GM23338 (cell line): ENCODE measurements around the gene TXNRD3. TPM values are rescaled to one million over a fixed set of nuclear protein-coding genes. Genes with fewer than 3 reads are reported as not detected.

Experiments used
- ATAC-seq: fragments of 200-7000 bp; cut with Tn5 transposase; 3 replicates; pipeline ENCODE4 v1.9.1; 2020
- DNase-seq: peaks from one replicate; pipeline ENCODE4 v3.0.0-alpha.2; 2015; ENCODE audit warnings: low spot score
- H2AFZ ChIP-seq: fragments of 200-600 bp; sonication (generic); 2 replicates; pipeline ENCODE4 v1.8.0; 2016; ENCODE audit warnings: antibody characterized with exemption, mild to moderate bottlenecking, moderate library complexity
- H3F3A ChIP-seq: fragments of 200-600 bp; sonication (generic); replicated peaks from 2 replicates; pipeline ENCODE4 v1.8.0; 2017; ENCODE audit warnings: antibody characterized with exemption, mixed run types, low read depth
- H3K27ac ChIP-seq: fragments of 200-600 bp; sonication (generic); 2 replicates; pipeline ENCODE4 v1.6.1; 2016; ENCODE audit warnings: low read depth
- H3K27me3 ChIP-seq: fragments of 200-600 bp; sonication (generic); 2 replicates; pipeline ENCODE4 v1.8.0; 2016; ENCODE audit warnings: mild to moderate bottlenecking, mixed run types, moderate library complexity; ENCODE audit not compliant: insufficient read depth
- H3K36me3 ChIP-seq: fragments of 200-600 bp; sonication (generic); 2 replicates; pipeline ENCODE4 v1.8.0; 2016; ENCODE audit warnings: mild to moderate bottlenecking; ENCODE audit not compliant: insufficient read depth
- H3K4me1 ChIP-seq: fragments of 200-600 bp; sonication (generic); 2 replicates; pipeline ENCODE4 v1.8.0; 2016; ENCODE audit warnings: mild to moderate bottlenecking, moderate library complexity; ENCODE audit not compliant: insufficient read depth
- H3K4me2 ChIP-seq: fragments of 200-600 bp; sonication (generic); 2 replicates; pipeline ENCODE4 v1.7.1; 2017; ENCODE audit warnings: mixed run types
- H3K4me3 ChIP-seq: fragments of 200-600 bp; sonication (generic); 2 replicates; pipeline ENCODE4 v1.6.1; 2016; ENCODE audit warnings: mixed run types
- H3K79me2 ChIP-seq: fragments of 200-600 bp; sonication (generic); replicated peaks from 2 replicates; pipeline ENCODE4 v1.8.0; 2017; ENCODE audit warnings: mild to moderate bottlenecking; ENCODE audit not compliant: insufficient read depth
- H3K9me2 ChIP-seq: fragments of 200-600 bp; sonication (generic); 2 replicates; pipeline ENCODE4 v1.8.0; 2017; ENCODE audit not compliant: insufficient read depth
- H4K20me1 ChIP-seq: fragments of 200-600 bp; sonication (generic); replicated peaks from 2 replicates; pipeline ENCODE4 v1.8.0; 2017; ENCODE audit warnings: mild to moderate bottlenecking; ENCODE audit not compliant: insufficient read depth
- H3K27ac Mint-ChIP-seq: 2 replicates; pipeline ENCODE4 v1.8.0; 2020; ENCODE audit warnings: inconsistent platforms, mild to moderate bottlenecking, moderate library complexity, mixed read lengths
- H3K27me3 Mint-ChIP-seq: 3 replicates; pipeline ENCODE4 v1.8.0; 2022; ENCODE audit warnings: low read depth, mild to moderate bottlenecking, moderate library complexity, mixed read lengths, inconsistent platforms; ENCODE audit not compliant: insufficient read depth, poor library complexity
- H3K36me3 Mint-ChIP-seq: 3 replicates; pipeline ENCODE4 v1.8.0; 2021; ENCODE audit warnings: low read depth, mild to moderate bottlenecking, inconsistent platforms, moderate library complexity, mixed read lengths
- H3K4me1 Mint-ChIP-seq: 3 replicates; pipeline ENCODE4 v1.8.0; 2020; ENCODE audit warnings: mild to moderate bottlenecking, inconsistent platforms, mixed read lengths
- H3K4me3 Mint-ChIP-seq: 3 replicates; pipeline ENCODE4 v1.8.0; 2021; ENCODE audit warnings: moderate library complexity, mild to moderate bottlenecking, inconsistent platforms, mixed read lengths
- H3K9me3 Mint-ChIP-seq: 3 replicates; pipeline ENCODE4 v1.8.0; 2020; ENCODE audit warnings: moderate library complexity, mild to moderate bottlenecking, inconsistent platforms, mixed read lengths
- NANOG ChIP-seq: IDR thresholded peaks from 2 replicates; pipeline ENCODE4 v1.6.1; 2016; ENCODE audit warnings: antibody characterized with exemption, borderline replicate concordance
- POLR2AphosphoS5 ChIP-seq: IDR thresholded peaks from 2 replicates; pipeline ENCODE4 v1.6.1; 2016; ENCODE audit warnings: antibody characterized with exemption, low read depth
- ZNF114 ChIP-seq: fragments of 250-450 bp; sonication (Bioruptor Pico); IDR thresholded peaks from 2 replicates; pipeline ENCODE4 v1.5.0; 2020; ENCODE audit warnings: mild to moderate bottlenecking, moderate library complexity
- polyA plus RNA-seq: library from polyadenylated mRNA; unstranded; fragments of >200 nt; fragmentation: Nextera tagmentation; extraction: Ambion mirVana; gene quantifications from 2 replicates; pipeline ENCODE4 v1.2.1, GENCODE V29; 2016
- total RNA-seq: library from RNA; depleted of rRNA; stranded (reverse); fragments of >200 nt; shearing (Covaris generic); gene quantifications from 2 replicates; pipeline ENCODE4 v1.2.3, GENCODE V29; 2014
- TF ChIP-seq, protein P1 (sequence below): IDR thresholded peaks from 2 replicates; pipeline ENCODE4 v1.6.1; 2016; ENCODE audit warnings: antibody characterized with exemption
- TF ChIP-seq, protein P2 (sequence below): fragments of 250-450 bp; sonication (Bioruptor Pico); IDR thresholded peaks from 2 replicates; pipeline ENCODE4 v1.5.0; 2020; ENCODE audit warnings: mild to moderate bottlenecking, moderate library complexity
- TF ChIP-seq, protein P3 (sequence below): IDR thresholded peaks from one replicate; pipeline ENCODE4 v1.6.1; 2018; ENCODE audit warnings: antibody characterized with exemption; ENCODE audit not compliant: unreplicated experiment

TXNRD3 gene
- total and polyA plus RNA-seq, 2 experiments from 2014 or later: 3.0 to 4.1 TPM

DNA sequence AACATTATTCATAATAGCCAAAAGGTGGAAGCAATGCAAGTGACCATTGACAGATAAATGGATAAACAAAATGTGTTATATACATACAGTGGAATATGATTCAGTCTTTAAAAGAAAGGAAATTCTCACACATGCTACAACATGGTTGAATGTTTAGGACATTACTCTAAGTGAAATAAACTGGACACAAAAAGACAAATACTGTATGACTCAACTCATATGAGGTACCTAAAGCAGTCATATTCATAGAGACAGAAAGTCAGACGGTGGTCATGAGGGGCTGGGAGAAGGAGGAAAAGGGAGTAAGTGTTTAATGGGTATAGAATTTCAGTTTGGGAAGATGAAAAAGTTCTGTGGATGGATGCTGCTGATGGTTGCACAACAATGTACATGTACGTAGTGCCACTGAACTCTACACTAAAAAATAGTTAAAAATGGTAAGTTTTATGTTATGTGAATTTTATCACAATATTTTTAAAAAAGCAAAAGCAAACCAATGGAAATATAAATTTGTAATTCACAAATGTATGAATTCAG lies 5.3 kb downstream of the TXNRD3 start:
- no peak overlapping the region for H3K27ac Mint-ChIP-seq
- no peaks in the 10 kb centered on the region for H3K4me1 ChIP-seq
- no peaks in the 10 kb centered on the region for H3K36me3 ChIP-seq
- H3F3A ChIP-seq: no peaks in the 10 kb centered on the region
- no peak overlapping the region for H3K4me3 Mint-ChIP-seq
- TF ChIP-seq, protein P1, sequence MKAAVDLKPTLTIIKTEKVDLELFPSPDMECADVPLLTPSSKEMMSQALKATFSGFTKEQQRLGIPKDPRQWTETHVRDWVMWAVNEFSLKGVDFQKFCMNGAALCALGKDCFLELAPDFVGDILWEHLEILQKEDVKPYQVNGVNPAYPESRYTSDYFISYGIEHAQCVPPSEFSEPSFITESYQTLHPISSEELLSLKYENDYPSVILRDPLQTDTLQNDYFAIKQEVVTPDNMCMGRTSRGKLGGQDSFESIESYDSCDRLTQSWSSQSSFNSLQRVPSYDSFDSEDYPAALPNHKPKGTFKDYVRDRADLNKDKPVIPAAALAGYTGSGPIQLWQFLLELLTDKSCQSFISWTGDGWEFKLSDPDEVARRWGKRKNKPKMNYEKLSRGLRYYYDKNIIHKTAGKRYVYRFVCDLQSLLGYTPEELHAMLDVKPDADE: no peak
- TF ChIP-seq, protein P2, sequence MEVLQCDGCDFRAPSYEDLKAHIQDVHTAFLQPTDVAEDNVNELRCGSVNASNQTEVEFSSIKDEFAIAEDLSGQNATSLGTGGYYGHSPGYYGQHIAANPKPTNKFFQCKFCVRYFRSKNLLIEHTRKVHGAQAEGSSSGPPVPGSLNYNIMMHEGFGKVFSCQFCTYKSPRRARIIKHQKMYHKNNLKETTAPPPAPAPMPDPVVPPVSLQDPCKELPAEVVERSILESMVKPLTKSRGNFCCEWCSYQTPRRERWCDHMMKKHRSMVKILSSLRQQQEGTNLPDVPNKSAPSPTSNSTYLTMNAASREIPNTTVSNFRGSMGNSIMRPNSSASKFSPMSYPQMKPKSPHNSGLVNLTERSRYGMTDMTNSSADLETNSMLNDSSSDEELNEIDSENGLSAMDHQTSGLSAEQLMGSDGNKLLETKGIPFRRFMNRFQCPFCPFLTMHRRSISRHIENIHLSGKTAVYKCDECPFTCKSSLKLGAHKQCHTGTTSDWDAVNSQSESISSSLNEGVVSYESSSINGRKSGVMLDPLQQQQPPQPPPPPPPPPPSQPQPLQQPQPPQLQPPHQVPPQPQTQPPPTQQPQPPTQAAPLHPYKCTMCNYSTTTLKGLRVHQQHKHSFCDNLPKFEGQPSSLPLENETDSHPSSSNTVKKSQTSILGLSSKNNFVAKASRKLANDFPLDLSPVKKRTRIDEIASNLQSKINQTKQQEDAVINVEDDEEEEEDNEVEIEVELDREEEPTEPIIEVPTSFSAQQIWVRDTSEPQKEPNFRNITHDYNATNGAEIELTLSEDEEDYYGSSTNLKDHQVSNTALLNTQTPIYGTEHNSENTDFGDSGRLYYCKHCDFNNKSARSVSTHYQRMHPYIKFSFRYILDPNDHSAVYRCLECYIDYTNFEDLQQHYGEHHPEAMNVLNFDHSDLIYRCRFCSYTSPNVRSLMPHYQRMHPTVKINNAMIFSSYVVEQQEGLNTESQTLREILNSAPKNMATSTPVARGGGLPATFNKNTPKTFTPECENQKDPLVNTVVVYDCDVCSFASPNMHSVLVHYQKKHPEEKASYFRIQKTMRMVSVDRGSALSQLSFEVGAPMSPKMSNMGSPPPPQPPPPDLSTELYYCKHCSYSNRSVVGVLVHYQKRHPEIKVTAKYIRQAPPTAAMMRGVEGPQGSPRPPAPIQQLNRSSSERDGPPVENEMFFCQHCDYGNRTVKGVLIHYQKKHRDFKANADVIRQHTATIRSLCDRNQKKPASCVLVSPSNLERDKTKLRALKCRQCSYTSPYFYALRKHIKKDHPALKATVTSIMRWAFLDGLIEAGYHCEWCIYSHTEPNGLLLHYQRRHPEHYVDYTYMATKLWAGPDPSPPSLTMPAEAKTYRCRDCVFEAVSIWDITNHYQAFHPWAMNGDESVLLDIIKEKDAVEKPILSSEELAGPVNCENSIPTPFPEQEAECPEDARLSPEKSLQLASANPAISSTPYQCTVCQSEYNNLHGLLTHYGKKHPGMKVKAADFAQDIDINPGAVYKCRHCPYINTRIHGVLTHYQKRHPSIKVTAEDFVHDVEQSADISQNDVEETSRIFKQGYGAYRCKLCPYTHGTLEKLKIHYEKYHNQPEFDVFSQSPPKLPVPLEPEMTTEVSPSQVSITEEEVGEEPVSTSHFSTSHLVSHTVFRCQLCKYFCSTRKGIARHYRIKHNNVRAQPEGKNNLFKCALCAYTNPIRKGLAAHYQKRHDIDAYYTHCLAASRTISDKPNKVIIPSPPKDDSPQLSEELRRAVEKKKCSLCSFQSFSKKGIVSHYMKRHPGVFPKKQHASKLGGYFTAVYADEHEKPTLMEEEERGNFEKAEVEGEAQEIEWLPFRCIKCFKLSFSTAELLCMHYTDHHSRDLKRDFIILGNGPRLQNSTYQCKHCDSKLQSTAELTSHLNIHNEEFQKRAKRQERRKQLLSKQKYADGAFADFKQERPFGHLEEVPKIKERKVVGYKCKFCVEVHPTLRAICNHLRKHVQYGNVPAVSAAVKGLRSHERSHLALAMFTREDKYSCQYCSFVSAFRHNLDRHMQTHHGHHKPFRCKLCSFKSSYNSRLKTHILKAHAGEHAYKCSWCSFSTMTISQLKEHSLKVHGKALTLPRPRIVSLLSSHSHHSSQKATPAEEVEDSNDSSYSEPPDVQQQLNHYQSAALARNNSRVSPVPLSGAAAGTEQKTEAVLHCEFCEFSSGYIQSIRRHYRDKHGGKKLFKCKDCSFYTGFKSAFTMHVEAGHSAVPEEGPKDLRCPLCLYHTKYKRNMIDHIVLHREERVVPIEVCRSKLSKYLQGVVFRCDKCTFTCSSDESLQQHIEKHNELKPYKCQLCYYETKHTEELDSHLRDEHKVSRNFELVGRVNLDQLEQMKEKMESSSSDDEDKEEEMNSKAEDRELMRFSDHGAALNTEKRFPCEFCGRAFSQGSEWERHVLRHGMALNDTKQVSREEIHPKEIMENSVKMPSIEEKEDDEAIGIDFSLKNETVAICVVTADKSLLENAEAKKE (CRISPR knock-in tag): no peak
- TF ChIP-seq ZNF114 (CRISPR knock-in tag) (no peak), NANOG (no peak), POLR2AphosphoS5 (no peak)
- ATAC-seq: no peak
- H3K27me3 Mint-ChIP-seq: peaks cover 4% of the 10 kb centered on the region
- no peaks in the 10 kb centered on the region for H3K9me3 Mint-ChIP-seq
- H3K36me3 Mint-ChIP-seq: no peaks in the 10 kb centered on the region
- no peak overlapping the region for H3K27ac ChIP-seq
- H2AFZ ChIP-seq: no peak overlapping the region
- DNase-seq: no peak
- no peaks in the 10 kb centered on the region for H3K9me2 ChIP-seq
- peaks cover 16% of the 10 kb centered on the region for H3K27me3 ChIP-seq
- H3K79me2 ChIP-seq: no peaks in the 10 kb centered on the region
- H3K4me1 Mint-ChIP-seq: peaks cover 3% of the 10 kb centered on the region; the same call in 1 of the 3 replicates
- H3K4me2 ChIP-seq: no peak overlapping the region
- no peaks in the 10 kb centered on the region; the same call in 1 of the 2 replicates for H4K20me1 ChIP-seq
- H3K4me3 ChIP-seq: no peak overlapping the region

DNA sequence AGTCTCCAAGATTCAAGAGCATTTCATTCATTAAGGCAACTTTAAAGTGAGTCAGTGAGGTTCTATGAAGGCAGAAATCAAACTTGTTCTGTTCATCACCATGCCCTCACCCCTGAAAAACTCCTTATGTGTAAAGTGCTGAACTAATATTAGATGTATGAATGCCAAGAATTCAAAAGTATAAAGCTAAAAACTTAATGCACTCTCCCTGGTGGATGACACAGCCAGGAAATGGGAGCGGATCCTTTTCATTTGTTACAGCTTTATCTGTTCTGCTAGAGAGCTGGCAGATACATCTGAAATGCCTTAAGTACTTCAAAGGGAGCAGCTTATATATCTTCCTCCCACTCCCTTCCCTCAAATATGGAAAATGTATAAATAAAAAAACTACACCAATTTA lies 8.2 kb downstream of the TXNRD3 start:
- no peaks in the 10 kb centered on the region for H3K9me2 ChIP-seq
- DNase-seq (no peak), ATAC-seq (no peak)
- H3K4me2 ChIP-seq: no peak overlapping the region
- no peaks in the 10 kb centered on the region for H3K27me3 ChIP-seq
- H2AFZ ChIP-seq: no peak overlapping the region
- no peaks in the 10 kb centered on the region for H3K36me3 ChIP-seq
- H3K79me2 ChIP-seq: no peaks in the 10 kb centered on the region
- no peaks in the 10 kb centered on the region for H3K36me3 Mint-ChIP-seq
- H3K4me1 Mint-ChIP-seq: no peaks in the 10 kb centered on the region
- H3K4me1 ChIP-seq: no peaks in the 10 kb centered on the region
- no peak overlapping the region for H3K27ac Mint-ChIP-seq
- H3F3A ChIP-seq: no peaks in the 10 kb centered on the region
- TF ChIP-seq, protein P3, sequence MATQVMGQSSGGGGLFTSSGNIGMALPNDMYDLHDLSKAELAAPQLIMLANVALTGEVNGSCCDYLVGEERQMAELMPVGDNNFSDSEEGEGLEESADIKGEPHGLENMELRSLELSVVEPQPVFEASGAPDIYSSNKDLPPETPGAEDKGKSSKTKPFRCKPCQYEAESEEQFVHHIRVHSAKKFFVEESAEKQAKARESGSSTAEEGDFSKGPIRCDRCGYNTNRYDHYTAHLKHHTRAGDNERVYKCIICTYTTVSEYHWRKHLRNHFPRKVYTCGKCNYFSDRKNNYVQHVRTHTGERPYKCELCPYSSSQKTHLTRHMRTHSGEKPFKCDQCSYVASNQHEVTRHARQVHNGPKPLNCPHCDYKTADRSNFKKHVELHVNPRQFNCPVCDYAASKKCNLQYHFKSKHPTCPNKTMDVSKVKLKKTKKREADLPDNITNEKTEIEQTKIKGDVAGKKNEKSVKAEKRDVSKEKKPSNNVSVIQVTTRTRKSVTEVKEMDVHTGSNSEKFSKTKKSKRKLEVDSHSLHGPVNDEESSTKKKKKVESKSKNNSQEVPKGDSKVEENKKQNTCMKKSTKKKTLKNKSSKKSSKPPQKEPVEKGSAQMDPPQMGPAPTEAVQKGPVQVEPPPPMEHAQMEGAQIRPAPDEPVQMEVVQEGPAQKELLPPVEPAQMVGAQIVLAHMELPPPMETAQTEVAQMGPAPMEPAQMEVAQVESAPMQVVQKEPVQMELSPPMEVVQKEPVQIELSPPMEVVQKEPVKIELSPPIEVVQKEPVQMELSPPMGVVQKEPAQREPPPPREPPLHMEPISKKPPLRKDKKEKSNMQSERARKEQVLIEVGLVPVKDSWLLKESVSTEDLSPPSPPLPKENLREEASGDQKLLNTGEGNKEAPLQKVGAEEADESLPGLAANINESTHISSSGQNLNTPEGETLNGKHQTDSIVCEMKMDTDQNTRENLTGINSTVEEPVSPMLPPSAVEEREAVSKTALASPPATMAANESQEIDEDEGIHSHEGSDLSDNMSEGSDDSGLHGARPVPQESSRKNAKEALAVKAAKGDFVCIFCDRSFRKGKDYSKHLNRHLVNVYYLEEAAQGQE: no peak
- TF ChIP-seq NANOG: no peak
- H3K27ac ChIP-seq: no peak overlapping the region
- no peak overlapping the region for H3K4me3 Mint-ChIP-seq
- no peak overlapping the region for H3K4me3 ChIP-seq
- no peaks in the 10 kb centered on the region for H3K27me3 Mint-ChIP-seq
- H3K9me3 Mint-ChIP-seq: no peaks in the 10 kb centered on the region
- no peaks in the 10 kb centered on the region; the same call in 1 of the 2 replicates for H4K20me1 ChIP-seq
